HG03378 (cell line): ENCODE data around the gene FAM161B.
"Not testable (repeated sequence)": the region's sequence is repeated elsewhere in the genome, so short reads cannot be mapped to it uniquely, and the experiment has no call there.

Source experiments
- ATAC-seq: cut with Tn5 transposase; IDR thresholded peaks from one replicate; pipeline ENCODE4 v1.9.1; 2021; ENCODE audit warnings: mild to moderate bottlenecking, moderate library complexity; ENCODE audit not compliant: unreplicated experiment

Gene FAM161B

GRCh38 chr14:73944432-73945158, 5.3 kb downstream of the FAM161B start:
- ATAC-seq = no peak

- no peak for ATAC-seq
Measured at GRCh38 chr14:73943083-73943482, 6.8 kb downstream of the FAM161B start.

GRCh38 chr14:73942180-73942579, 7.7 kb downstream of the FAM161B start:
- ATAC-seq = no peak

GRCh38 chr14:73937012-73937411, 12.9 kb downstream of the FAM161B start:
- ATAC-seq = no peak

- ATAC-seq = no peak
Measured at GRCh38 chr14:73936548-73936947, 13.3 kb downstream of the FAM161B start.

GRCh38 chr14:73935666-73936065, 14.2 kb downstream of the FAM161B start:
- no peak for ATAC-seq

- ATAC-seq = no peak
Measured at GRCh38 chr14:73924337-73924736, 25.6 kb downstream of the FAM161B start.

GRCh38 chr14:73919457-73919856, 30.4 kb downstream of the FAM161B start:
- ATAC-seq = not testable (repeated sequence)

GRCh38 chr14:73916324-73916723, 33.6 kb downstream of the FAM161B start:
- no peak for ATAC-seq

GRCh38 chr14:73913256-73913655, 36.6 kb downstream of the FAM161B start:
- no peak for ATAC-seq

GRCh38 chr14:73909681-73910080, 40.2 kb downstream of the FAM161B start:
- ATAC-seq = no peak

- ATAC-seq = no peak
Measured at GRCh38 chr14:73903028-73903427, 46.9 kb downstream of the FAM161B start.

GRCh38 chr14:73896521-73896920, 53.4 kb downstream of the FAM161B start:
- ATAC-seq = no peak

- ATAC-seq = no peak
Measured at GRCh38 chr14:73895939-73896338, 54.0 kb downstream of the FAM161B start.

GRCh38 chr14:73894180-73894687, 55.7 kb downstream of the FAM161B start:
- not testable (repeated sequence) for ATAC-seq

- ATAC-seq = no peak
Measured at GRCh38 chr14:73889376-73889775, 60.5 kb downstream of the FAM161B start.

- ATAC-seq = no peak
Measured at GRCh38 chr14:73888971-73889370, 60.9 kb downstream of the FAM161B start.

GRCh38 chr14:73888460-73888725, 61.5 kb downstream of the FAM161B start:
- ATAC-seq = no peak

- ATAC-seq = no peak
Measured at GRCh38 chr14:73887694-73888459, 62.0 kb downstream of the FAM161B start.

- peak; percentile 8 for ATAC-seq
Measured at GRCh38 chr14:73887318-73887616, 62.6 kb downstream of the FAM161B start.

- ATAC-seq = peak; percentile 75
Measured at GRCh38 chr14:73886449-73887317, 63.2 kb downstream of the FAM161B start, which contains the start of gene ZNF410. Gene ZNF410, plus strand, starts transcription at chr14:73886859. Its CDS starts 5,317 bp downstream, at chr14:73892176.
